Stimulated activated CD8-positive, alpha-beta memory T cell treated with anti-CD3 and anti-CD28 coated beads, Interleukin-2, amount 100 ng/mL, for 48 hours (primary cell): ENCODE data around the gene KLF11.

Experiments
- DNase-seq, 2 donors: peaks; one replicate each; pipeline ENCODE4 v3.0.0-alpha.2; 2020; ENCODE audit warnings: low read depth in 2 of 2

KLF11 gene

DNA sequence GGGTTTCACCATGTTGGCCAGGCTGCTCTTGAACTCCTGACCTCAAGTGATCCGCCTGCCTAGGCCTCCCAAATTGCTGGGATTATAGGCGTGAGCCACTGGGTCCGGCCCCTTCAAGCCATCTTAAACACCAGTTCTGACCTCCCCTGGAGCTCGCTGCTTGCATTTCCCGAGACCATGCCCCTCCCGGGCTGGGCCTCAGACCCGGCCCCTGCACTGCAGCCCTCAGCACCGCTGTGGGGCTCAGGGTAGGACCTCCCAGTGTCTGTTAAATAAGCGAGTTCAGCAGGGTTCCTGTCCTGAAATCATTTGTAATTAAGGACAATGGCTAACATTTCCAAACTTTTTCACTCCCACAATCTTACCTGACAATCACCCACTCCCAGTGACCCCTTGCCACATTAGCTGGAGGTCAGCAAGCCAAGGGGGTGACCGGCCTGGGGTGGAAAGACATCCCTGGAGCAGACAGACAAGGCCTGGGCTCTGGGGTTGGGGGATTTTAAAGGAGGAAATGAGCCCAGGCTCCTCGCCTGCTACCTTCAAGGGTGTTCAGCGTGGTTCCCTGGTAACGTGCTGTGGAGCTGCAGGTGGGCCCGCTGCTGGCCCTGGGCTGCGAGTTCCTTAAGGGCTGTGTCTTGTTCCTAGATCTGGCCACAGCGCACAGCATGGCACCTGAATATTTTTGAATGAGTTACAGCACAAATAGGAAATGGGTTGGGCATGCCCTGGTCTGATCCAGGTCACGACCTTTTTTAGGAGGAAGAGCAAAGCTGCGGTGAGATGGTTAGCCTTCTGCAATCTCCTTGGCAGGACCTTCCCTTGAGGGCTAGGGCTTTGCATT, 21.8 kb downstream of the KLF11 start:
- DNase-seq = no peak

DNA sequence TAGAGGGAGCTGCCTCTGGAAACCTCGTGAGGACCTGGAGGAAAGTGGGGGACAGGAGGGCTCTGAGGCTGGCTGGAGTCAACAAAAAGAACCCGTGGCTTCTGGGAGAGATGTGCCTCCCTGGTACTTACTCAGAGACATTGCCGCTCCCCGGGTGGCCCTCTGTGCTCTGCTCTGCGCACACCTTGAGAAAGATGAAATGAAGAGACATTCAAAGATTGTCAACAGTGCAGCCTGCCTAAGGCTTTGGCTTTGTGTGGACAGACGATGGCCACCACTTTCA, 22.4 kb downstream of the KLF11 start:
- no peak for DNase-seq

DNA sequence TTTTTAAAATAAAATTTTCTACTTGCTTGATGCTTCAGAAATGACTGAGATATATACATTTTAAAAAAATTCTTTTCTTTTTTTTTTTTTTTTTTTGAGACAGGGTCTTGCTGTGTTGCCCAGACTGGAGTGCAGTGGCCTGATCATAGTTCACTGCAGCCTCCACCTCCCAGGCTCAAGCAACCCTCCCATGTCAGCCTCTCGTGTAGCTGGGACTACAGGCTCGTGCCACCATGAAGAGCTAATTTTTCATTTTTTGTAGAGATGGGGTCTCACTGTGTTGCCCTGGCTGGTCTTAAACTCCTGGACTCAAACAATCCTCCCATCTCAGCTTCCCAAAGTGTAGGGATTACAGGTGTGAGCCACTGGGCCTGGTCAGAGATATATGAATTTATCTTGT, 24.0 kb downstream of the KLF11 start:
- DNase-seq = no peak

DNA sequence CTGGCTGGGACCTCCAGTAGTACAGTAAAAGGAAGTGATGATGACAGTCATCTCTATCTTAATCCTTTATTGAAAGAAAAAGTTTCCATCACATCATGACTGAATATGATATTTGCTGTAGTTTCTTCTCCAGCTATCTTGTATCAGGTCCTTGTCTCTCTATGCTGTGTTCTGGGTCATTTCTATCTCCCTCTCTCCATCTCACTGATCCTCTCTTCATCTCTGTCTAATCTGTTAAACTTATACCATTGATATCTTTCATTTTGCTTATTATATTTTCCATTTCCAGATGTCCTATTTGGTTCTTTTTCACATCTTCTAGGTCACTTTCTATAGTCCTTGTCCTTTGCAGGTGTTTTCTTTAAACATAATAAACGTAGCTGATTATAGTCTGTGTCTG, 24.5 kb downstream of the KLF11 start:
- DNase-seq = no peak

DNA sequence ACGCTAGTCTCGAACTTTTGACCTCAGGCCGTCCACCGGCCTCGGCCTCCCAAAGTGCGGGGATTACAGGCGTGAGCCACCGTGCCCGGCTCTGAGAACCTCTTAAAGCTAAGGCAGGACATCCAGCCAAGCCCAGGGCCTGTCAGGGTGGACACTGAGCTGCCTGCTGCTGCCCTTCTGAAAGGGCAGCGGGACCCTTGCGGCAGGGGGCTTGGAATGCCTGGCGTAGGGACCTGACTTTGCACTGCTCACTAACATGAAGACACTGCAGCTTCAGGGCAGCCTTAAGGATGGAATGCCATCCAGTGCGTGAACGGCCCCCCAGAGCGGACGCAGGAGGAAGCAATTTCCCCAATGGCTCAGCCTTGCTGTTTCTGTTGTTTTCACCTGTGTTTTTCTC, 27.8 kb downstream of the KLF11 start:
- no peak for DNase-seq

DNA sequence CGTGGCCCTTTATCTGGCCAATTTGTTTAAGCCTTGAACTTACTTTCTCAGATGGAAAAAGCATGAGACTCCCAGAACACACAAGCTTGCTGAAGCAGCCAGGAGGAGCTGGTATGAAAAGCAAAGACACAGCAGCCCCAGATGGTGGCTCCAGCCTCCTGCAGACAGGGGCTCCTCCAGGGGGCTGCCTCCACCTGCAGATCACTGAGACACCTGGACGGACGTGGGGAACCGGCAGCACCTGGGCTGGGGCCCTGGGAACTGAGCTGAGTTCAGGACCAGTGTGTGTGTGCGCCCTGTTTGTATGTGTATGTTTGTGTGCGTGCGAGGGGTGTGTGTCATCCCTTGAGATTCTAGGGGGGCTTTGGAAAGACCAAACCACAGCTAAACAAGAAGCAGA, 28.2 kb downstream of the KLF11 start:
- no peak for DNase-seq

DNA sequence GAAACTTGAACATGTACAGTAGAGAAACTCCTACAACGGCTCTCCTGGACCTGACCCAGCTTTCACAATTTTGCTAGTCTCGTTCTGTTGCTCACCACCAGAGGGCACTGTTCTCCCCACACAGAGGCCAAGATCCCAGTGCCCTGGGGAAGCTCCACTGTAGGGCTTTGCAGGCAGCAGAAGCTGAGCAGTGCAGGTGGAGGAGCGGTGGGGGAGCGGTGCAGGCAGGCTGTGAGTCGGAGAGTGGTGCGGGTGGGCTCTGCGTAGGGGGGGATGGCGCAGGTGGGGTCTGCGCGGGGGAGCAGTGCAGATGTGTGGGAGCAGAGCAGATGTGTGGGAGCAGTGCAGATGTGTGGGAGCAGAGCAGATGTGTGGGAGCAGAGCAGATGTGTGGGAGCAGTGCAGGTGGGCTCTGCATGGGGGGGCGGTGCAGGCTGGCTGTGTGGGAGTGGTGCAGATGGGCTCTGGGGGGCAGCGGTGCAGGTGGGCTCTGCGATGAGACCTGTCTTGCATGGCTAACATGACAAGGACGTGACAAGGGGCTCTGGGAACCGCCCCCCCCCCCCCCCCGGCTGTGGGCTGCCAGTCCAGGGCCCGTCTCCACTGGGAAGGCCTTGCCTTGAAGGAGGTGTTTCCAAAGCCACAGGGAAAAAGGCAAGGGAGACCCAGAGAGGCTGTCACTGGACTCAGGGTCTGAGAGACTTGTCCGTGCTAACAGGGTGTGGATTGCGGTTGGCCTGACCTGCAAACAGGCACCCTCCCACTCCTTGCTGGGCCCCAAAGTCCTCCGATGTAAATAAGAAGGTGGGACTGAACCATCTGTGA, 29.5 kb downstream of the KLF11 start:
- peak; percentile 48 to 49 for DNase-seq

DNA sequence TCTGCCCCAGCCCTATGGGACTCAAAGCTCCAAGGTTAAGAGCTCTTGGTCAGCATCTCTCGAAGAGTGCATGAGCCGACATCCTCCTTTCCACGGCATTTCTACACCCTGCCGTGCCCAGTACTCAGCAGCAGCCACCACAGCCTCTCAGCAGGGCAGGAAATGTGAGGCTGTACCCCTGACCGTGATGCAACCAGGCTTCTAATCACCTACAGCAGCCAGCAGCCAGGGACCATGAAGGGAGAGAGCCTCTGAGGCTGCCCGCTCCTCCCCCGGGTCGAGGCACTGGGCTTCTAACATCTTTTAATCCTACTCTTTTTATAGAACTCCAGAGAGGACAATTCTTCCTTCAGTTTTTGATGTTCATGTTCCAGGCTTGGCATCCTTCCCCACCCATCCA, 30.4 kb downstream of the KLF11 start:
- no peak for DNase-seq

DNA sequence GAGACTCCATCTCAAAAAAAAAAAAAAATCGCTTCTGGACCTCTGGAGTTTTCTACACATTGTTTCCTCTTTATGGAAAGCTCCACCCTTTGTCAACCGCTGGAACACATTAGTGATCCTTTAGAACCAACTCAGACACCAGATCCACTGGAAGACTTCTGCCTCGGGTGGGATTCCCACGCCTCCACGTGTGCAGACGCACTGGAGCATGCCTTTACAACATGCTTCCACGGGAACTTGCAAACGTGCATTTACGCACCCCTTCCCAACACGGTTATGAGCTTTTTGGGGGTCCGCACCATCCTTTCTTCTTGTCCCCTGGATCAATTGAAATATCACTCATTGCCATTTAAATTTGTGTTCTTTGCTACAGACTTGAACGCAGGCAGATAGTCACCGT, 31.8 kb downstream of the KLF11 start:
- DNase-seq = no peak

DNA sequence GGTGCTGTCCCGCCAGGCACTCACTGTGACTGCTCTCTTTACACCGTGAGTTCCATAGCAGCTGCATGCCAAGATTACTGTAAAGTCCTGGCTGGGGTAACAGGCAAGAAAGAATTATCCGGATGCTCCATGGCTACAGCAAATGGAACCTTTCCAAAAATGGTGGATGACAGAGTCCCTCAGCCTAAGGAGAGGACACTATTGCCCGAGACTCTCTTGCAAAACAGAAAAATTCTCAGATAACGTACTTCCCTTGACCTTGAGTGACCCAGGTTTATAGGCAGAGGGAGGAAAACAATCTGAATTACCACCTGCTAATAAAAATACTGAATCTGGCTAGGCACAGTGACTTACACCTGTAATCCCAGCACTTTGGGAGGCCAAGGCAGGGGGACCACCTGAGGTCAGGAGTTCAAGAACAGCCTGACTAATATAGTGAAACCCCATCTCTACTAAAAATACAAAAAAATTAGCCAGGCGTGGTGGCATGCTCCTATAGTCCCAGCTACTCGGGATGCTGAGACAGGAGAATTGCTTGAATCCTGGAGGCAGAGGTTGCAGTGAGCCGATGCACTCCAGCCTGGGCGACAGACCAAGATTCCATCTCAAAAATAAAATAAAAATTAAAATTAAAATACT, 32.3 kb downstream of the KLF11 start:
- no peak for DNase-seq

DNA sequence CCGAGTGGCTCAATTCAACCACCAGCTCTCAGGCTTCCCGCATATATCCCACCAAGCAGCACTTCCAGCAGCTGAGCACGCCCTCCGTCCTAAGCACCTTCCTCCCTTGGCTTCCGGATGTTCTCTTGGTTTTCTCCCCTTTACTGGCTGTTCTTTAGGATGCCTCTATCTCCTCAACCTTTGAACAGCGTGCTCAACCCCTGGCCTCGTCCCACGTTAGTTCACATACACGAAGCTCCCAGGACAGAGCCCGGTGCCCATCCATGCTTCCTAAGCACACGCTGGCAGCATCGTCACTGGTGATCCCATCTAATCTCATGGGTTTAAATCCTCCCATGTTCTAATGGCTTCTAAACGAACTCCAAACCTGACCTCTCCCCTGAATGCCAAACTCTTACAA, 33.2 kb downstream of the KLF11 start:
- no peak for DNase-seq

DNA sequence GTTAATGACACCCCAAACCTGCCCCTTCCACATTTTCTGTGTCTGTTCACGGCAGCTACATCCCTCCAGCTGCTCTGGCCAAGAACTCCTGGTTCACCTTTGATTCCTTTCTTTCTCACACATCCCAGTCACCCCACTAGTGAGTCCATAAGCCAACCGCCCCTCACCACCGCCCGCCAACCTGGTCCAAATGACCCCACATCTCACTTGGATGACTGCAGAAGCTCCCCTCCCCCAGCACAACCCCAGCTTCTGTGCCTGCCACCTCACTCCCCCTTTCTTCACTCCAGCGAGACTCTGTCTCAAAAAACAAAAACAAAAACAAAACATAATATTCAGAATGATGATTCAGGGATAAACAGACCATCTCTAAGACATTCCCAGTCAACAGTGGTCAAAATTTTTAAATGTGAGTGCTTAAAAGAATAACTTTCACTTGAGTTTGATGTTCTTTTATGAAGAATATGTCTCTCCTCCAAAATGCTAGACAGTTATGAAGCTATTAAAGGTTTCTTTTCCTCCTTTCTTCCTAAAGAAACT, 33.7 kb downstream of the KLF11 start:
- no peak for DNase-seq

DNA sequence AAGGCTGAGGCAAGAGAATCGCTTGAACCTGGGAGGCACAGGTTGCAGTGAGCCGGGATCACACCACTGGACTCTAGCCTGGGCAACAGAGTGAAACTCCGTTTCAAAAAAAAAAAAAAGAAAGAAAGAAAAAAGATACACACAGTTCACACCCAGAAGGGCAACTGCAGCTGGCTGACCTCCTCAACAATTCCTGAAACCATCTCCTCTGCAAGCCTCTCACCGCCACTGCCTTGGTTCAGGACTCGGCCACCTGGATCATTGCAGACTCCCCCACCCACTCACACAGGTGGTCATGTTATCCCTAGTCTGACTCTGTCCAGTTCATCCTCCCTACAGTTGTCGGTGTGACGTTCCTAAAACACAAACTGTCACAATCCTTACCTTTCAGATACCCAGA, 34.7 kb downstream of the KLF11 start:
- no peak for DNase-seq

DNA sequence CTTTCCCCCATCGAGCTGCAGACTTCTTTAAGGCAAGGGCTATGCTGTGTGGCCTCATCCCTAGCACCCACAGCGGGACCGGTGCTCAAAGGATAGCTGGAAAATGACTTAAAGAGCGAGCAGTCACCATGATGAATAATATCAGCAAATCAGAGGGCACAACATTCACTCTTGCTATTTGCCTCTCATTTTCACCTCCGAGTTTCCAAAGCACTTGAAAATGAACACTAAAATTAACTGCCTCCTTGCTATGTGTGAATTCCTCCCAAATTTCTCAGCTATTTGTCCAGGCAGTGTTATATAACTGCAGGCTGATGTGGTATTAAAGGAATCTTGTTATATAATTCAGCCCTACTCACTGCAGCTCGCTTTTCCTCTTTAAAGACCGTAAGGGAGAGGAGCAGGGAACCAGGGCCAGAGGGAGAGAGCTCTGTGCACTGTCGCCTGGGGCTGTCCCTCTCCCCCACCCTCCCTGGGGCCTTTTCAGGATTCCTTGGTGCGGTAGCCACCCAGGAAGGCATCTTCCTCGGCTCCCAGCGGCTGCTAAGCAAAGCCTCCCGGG, 35.4 kb downstream of the KLF11 start:
- DNase-seq = no peak

DNA sequence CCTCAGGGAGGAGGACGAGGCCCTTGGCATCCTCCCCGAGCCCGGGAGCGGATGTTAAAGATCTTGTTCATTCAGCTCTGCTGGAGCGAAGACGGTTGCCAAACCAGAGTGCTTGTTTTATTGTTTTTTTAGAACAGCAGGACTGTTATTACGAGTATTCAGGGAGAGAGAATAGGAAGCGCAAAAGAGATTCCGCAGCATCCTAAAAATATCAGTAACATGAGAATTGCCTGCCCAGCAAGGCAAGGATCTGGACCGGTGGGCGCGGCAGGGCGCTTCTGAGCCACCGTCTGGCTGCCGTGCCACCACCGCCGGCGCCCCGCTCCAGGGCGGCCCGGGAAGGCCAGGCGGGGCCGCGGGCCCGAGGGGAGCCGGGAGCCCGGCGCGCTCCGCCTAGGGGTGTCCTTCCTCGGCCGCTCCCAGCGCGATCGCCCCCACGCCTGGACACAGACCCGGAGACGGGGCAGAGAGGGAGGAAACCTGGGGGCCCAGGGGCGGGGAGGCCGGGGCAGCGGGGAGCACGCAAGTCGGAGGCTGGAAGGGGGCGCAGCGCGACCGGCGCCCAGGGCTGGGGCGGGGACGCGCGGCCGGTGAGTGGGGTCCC, 36.0 kb downstream of the KLF11 start:
- DNase-seq = no peak

DNA sequence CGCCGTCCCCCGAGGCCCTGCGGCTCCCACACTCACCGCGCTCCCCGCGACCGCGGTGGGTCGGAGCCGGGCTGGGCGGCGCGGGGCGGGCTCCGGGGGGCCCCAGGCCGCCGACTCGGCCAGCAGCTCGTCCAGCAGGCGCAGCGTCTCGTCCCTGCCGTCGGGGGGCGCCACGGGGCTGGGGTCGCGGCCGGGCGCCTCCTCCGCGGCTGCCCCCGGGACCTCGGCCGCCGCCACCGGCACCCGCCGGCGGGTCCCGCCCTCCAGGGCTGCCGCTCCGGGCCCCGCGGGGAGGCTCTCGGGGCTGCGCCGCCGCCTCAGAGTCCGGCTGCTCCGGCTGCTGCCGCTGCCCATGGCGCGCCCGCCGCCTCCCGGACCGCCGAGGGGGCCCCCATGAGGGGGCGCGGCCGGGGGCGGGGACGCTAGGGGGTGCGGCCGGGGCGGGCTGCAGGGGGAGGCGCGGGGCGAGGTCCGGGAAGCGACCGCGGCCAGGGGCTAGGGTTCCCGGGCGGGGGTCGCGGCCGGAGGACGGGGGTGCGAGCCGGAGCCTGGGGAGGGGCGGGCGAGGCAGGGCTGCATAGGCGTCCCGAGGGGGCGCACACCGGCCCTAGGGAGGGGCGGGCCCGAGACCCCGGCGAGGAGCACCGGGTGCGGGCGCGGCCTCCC, 36.7 kb downstream of the KLF11 start, which contains the start of gene CYS1:
Gene CYS1 (minus strand): TSS at position 542 of the 666 bp plus-strand sequence. CDS start 188 bp downstream, at position 354.
- DNase-seq = no peak

DNA sequence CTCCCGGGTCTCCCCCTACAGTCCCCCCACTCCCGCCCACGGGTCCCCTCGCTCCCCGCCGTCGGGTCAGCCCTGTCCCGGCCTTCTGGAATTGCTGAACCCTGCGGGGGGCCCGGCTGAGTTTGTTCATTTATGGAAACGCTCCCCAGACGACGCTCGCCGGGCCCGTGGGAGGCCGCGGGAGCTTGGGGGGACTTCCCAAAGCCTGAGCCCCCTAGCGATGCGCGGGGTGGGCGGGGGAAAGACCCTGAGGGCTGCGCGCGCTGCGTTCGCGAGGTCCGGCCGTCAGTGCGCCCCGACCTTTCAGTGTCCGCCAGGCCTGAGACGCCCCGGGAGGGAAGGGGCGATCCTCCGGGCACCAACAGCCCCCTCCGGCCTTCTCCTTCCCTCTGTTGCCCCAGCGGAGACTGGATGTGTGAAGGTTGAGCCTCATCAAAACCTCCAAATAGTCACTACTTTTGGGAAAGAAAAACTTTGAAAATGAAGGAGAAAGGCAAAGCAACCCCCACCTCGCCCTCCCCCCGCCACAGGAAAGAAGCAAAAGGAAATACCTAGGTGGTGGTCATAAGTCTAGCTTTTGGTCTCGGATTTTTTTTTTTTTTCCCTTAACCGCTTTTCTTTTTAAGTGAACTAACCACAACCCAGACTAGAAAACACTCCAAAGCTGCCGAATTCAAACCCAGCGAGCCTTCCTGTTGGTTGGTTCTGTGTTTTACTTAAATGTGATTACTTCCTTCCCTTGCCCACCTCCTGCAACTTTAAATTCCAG, 37.4 kb downstream of the KLF11 start:
- no peak for DNase-seq

DNA sequence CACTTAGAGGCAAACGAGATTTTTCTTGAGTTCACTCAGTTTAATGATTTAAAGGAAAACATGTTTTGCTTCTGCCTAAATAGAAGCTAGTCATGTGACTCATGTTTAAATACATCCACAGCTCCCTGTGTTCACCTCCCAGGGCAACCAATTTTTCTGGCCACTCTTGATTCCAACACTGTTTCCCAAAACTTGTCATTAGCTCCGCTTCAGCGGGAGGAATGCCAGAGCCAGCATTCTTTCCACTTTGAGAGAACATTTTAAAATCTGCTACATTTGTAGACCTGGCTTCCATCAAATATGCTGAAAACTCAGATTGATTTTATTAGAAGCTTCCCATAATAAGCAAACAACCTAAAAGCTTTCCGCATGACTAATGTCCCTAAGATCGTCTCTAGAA, 39.7 kb downstream of the KLF11 start:
- no peak for DNase-seq

DNA sequence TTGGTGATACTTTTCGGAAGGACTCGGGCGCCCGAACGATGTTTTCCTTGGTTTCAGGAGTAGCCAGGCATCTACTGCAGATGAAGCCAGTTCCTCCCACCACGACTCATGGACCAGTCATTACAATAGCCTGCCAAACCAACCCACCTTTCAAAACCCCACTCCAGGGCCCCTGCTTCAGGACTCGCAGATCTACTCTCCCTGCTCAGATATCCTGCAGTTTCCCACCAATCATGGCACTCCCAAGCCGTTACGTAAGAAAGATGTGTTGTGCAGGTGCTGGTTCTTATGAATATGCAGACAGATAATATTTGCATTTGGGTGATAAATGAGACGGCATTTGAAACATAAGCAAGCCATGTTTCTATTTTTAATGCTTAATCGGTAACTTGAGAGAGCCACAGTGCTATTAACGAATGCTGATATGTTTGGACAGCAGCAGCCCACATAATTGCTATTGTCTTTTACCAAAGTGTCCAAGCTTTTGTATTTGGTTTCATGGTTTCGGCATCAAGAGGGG, 40.4 kb downstream of the KLF11 start:
- no peak for DNase-seq

DNA sequence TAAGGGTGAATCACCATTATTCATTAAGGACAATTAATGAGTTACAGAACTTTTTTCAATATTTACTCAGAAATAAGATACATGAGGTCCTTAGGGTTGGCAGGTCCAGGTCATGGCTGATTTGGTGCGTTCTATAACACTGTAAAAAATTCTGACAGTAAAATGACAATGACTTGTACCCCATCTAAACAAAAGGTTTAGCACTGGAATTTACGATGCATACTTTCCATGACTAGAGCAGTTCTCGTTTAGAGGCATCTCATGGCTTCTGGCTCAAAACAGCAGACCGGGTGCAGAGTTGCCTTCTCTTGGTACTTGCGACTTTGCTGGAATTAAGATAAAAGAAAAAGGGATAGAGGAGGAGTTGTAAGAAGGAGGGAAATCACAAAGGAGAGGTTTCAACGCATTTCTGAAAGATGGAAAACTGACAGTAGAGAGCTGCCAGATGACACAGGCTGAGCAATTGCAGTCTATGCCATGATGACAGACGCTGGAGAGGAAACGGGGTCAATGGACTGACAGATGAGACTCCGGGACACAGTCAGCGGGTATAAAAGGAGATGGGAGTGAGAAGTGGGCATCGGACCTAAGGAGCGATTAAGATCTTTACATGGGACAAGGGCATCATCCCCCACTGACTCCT, 41.0 kb downstream of the KLF11 start:
- DNase-seq = no peak
